Choroid plexus epithelial cell (primary cell): ENCODE measurements around the gene CRTC2.

ENCODE experiments used
- DNase-seq: peaks from one replicate; pipeline ENCODE4 v3.0.0-alpha.2; 2010; ENCODE audit warnings: low read depth
- H3K4me3 ChIP-seq: 2 replicates; pipeline ENCODE4 v1.5.1; 2011; ENCODE audit warnings: low read depth, mild to moderate bottlenecking, control low read depth, low read length, moderate library complexity
- CTCF ChIP-seq: conservative IDR thresholded peaks from 2 replicates; pipeline ENCODE4 v1.5.1; 2011; ENCODE audit warnings: low read depth, mild to moderate bottlenecking, control low read depth, inconsistent platforms, low read length, moderate library complexity

CRTC2 gene

DNA sequence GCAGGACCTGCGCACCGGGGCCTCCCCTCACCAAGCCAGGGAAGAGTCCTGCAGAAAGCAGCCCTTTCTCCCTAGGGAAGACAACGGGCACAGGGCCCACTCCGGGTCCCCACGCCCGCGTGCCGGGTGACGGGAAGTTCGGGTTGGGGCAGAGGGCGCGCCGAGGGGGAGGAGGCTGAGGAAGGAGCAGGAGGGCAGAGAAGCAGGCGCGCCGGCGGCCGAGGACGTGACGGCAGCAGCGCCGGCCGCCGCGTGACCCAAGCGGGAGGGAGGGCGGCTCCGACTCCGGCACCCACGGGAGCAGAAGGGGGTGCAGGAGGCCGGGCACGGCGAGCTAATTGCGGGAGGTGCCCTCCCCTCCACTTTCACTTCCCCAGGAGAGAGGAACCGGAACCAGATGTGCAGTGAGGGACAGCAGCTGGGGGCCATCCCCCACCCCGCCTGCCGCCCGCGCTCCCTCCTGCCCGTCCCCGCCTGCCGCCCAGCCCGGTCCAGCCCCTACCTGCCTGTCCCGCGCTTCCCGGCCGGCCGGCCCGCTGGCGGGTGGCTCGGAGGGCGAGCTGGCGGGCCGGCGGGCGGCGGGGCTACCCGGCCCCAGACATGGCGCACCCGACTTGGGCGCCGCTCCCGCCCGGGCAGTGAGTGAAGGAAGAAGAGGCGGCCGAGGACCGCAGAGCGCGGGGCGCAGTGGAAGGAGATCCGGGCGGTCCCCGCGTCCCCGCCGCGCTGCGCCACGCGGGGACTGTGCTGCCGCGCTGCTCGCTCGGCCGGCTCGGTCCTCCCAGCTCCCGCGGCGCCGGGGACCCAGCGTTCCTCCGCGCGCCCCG is 12.4 kb downstream of the CRTC2 start:
- peak overlapping the region; percentile 78 for H3K4me3 ChIP-seq
- no peak for TF ChIP-seq CTCF
- DNase-seq, result peak; percentile 75

DNA sequence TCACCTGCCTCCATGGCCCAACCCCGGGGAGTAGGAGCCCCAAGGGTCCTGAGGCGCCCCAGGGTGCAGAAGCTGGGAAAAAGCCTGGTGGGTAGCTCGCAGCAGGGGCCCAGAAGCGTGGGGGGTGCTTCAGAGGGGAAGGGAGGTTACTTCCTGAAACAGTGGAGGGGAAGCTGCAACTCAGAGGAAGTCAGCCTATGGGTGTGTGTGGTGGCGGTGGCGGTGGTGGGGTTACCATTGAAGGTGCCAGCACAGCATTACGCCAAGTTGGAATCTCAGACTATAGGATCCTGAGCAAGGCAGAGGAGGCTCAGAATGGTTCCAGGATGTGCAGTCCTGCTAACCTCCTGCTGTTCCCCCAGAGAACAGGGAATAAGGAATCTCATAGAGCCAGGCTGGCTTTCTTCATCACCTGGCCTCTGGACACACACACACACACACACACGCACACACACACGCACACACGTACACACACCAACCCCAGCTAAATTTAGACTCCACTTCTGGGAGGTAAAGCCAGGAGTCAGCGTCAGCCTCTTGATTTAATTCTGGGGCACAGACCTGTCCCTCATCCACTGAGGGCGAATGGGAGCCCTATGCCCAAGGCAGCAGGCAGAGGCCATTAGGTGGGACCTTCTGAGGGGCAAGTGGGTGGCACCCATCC is 13.1 kb downstream of the CRTC2 start:
- H3K4me3 ChIP-seq, result peak overlapping the region; percentile 78
- TF ChIP-seq CTCF, result no peak
- peak; percentile 70 for DNase-seq

DNA sequence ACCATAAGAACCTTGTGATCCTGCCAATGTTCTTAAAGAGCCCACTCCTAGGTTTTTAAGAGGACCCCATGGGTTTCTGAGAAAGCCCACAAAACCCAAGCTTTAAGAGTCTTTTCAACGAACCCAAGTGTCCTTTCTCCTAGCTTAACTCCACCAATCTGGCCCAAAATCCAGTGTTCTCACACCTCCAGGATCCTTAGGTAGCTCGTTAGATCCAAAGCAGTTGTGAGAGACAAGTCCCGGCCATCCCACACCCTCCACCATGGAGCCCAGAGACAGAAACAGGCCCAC is 13.6 kb downstream of the CRTC2 start:
- H3K4me3 ChIP-seq, result no peak overlapping the region
- no peak for TF ChIP-seq CTCF
- no peak for DNase-seq

GRCh38 chr1:153944005-153944826 is 14.2 kb downstream of the CRTC2 start:
- DNase-seq, result no peak
- no peak for TF ChIP-seq CTCF
- no peak overlapping the region for H3K4me3 ChIP-seq

DNA sequence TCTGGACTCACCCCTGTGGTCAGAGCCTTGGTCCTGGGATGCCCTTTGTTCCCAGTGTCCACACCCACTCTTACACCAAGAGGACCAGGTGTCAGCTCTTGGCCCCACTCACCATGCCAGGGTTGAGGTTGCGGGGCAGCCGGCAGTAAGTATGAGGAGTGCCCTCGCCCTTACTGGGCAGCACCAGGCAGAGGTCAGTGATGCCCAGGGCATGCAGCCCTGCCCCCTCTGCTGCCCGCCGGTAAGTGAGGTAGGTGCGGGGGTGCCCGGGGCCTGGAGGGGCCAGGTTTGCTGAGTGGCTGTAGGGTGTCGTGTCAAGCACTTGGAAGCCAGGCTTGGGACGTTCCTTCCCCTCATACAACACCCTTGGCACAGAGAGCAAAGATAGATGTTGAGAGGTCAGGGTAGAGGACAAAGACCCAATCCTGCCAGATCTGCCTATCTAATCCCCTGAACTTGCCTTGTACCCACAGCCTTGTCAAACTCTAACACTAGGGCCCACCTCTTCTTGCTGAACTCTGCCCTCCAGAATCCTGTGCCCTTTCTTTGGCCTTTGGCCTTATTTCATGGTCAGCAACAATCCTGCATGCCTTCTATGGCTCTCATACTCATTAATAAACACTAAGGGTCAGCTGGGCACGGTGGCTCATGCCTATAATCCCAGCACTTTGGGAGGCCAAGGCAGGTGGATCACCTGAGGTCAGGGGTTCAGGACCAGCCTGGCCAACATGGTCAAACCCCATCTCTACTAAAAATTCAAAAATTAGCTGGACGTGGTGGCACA is 15.5 kb downstream of the CRTC2 start:
- no peak for TF ChIP-seq CTCF
- no peak for DNase-seq
- H3K4me3 ChIP-seq, result no peak overlapping the region

DNA sequence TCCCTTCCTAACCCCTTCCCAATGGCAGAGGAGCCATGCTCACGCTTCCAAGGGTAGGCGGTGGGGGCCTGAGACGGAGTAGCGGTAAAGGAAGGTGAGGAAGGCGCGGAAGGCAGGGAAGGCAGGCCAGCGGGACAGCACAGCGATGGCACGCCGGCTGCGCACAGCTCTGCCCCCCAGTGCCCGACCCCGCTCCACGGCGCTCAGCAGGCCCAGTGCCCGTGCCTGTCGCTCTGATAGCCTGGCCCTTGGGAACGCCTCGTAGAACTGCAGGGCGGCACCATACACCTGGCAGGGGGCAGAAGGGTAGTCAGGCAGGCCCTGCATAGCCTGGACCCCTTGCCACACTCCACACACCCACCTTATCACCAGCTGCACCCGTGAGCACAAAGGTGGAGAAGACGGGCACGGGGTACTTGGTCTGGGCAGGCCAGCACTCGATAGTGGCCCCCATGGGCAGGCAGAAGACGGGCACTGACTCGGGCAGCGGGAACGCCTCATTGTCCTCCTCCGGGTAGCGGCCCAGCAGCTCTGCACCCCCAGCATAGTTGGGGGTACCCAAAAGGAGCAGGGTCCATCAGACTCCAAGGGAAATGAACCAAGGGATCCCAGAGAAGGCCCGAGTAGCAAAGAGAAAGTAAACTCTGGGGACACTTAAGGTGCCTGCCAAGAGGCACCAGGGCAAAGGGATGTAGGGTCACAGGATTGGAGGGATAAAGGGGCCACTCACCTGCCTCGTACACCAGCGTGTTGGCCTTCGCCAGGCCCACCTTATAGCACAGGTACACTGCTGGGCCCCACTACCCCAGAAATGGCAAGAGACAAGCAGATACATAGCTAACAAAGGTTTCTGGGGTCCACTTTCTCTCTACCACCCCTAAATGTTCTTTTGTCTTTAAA is 16.3 kb downstream of the CRTC2 start:
- DNase-seq, result no peak
- TF ChIP-seq CTCF, result no peak
- no peak overlapping the region for H3K4me3 ChIP-seq
